ENCODE data around the gene SYNRG.
"Not testable (repeated sequence)": the region's sequence is repeated elsewhere in the genome, so short reads cannot be mapped to it uniquely, and the experiment has no call there.

SYNRG gene

DNA sequence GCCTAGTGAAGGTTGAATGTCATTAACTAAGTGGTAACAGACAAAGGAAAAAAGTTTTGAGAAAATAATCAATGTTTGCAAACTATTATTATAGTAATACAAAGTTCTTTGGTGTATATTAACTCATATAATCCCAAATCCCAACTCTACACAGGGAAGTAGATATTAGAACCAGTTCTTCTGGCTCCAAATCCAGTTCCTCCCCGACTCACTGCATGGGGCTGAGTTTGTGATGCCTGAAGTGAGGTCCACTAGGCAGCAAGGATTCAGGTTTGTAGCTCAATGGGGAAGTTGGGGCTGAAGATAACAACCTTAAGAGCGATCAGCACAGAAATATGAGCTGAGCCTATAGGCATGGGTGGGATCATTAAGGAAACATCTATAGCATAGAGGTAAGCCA, 5.6 kb upstream of the SYNRG start:
- TF ChIP-seq, protein P1, sequence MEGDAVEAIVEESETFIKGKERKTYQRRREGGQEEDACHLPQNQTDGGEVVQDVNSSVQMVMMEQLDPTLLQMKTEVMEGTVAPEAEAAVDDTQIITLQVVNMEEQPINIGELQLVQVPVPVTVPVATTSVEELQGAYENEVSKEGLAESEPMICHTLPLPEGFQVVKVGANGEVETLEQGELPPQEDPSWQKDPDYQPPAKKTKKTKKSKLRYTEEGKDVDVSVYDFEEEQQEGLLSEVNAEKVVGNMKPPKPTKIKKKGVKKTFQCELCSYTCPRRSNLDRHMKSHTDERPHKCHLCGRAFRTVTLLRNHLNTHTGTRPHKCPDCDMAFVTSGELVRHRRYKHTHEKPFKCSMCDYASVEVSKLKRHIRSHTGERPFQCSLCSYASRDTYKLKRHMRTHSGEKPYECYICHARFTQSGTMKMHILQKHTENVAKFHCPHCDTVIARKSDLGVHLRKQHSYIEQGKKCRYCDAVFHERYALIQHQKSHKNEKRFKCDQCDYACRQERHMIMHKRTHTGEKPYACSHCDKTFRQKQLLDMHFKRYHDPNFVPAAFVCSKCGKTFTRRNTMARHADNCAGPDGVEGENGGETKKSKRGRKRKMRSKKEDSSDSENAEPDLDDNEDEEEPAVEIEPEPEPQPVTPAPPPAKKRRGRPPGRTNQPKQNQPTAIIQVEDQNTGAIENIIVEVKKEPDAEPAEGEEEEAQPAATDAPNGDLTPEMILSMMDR (IDR thresholded peaks at IDR 0.05; ENCODE audit: low read depth, low read length, missing control alignments) = no peak
- Histone ChIP-seq H3K36me3 (replicated peaks) (peaks cover 16% of the 10 kb centered on the region), H3K27me3 (replicated peaks) (no peaks in the 10 kb centered on the region), H3K27ac (peak overlapping the region; percentile 76), H3K4me3 (ENCODE audit: low read depth, low read length) (no peak overlapping the region)
- DNase-seq = no peak
- in situ Hi-C loops (cut with HindIII; ENCODE audit: low pct_ligation_motif_present, low sequenced_read_pairs) = no loop called here

DNA sequence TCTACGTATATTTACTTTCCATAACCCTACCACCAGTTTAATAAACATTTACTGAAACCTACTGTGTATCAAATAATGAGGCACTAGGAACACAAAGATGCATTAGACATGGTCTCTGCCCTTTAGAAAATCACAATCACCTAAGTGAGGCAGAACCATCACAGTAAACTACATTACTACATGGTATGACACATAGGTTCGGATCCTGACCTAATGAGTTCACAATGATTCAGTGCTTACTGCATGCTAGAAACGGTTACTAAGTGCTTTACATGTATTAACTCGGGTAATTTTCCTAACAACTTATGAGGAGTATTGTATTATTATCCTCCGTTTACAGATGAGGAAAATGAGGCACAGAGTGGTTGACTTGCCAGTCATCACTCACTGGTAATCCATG, 5.2 kb upstream of the SYNRG start:
- Histone ChIP-seq H3K27ac (peak overlapping the region; percentile 76), H3K27me3 (replicated peaks) (no peaks in the 10 kb centered on the region), H3K4me3 (ENCODE audit: low read depth, low read length) (no peak overlapping the region), H3K36me3 (replicated peaks) (peaks cover 14% of the 10 kb centered on the region)
- in situ Hi-C loops (cut with HindIII; ENCODE audit: low pct_ligation_motif_present, low sequenced_read_pairs) = no loop called here
- TF ChIP-seq, protein P1 (IDR thresholded peaks at IDR 0.05; ENCODE audit: low read depth, low read length, missing control alignments) = no peak
- peak; percentile 74 for DNase-seq

DNA sequence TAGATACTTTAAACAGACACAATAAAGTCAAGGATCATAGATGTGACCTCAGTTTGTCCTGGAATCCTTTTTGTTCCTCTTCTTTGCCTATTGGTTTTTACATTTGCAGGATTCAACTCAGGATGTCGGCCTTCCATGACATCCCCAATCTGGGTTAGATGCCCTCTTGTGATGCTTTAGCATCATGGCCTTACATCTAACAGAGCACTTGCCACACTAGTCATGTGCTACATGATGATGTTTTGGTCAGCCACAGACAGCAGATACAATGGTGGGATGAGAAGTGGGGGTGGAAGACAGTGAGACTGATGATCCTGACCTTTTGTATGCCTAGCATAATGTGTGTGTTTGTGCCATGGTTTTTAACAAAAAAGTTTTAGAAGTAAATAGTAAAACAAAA, 1.8 kb upstream of the SYNRG start:
- in situ Hi-C loops (cut with HindIII; ENCODE audit: low pct_ligation_motif_present, low sequenced_read_pairs) = no loop called here
- Histone ChIP-seq H3K36me3 (replicated peaks) (peaks cover 2% of the 10 kb centered on the region), H3K27me3 (replicated peaks) (no peaks in the 10 kb centered on the region), H3K4me3 (ENCODE audit: low read depth, low read length) (no peak overlapping the region), H3K27ac (no peak overlapping the region)
- no peak for DNase-seq
- TF ChIP-seq, protein P1 (IDR thresholded peaks at IDR 0.05; ENCODE audit: low read depth, low read length, missing control alignments) = no peak

DNA sequence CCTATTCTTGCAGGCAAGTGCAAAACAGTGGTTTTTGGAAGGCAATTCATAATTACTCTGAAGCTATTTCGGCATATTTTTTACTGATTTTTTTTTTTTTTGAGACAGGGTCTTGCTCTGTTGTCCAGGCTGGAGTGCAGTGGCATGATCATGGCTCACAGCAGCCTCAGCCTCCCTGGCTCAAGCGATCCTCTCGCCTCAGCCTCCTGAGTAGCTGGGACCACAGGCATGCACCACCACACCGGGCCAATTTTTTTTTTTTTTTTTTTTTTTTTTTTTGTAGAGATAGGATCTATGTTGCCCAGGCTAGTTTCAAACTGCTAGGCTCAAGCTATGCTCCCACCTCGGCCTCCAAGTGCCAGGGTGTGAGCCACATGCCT, 813 bp upstream of the SYNRG start:
- H3K27me3 ChIP-seq (replicated peaks); H3K36me3 ChIP-seq (replicated peaks); H3K4me3 ChIP-seq (ENCODE audit: low read depth, low read length); DNase-seq; in situ Hi-C loops (cut with HindIII; ENCODE audit: low pct_ligation_motif_present, low sequenced_read_pairs): not testable (repeated sequence)
- H3K27ac ChIP-seq = peak overlapping the region; percentile 81

DNA sequence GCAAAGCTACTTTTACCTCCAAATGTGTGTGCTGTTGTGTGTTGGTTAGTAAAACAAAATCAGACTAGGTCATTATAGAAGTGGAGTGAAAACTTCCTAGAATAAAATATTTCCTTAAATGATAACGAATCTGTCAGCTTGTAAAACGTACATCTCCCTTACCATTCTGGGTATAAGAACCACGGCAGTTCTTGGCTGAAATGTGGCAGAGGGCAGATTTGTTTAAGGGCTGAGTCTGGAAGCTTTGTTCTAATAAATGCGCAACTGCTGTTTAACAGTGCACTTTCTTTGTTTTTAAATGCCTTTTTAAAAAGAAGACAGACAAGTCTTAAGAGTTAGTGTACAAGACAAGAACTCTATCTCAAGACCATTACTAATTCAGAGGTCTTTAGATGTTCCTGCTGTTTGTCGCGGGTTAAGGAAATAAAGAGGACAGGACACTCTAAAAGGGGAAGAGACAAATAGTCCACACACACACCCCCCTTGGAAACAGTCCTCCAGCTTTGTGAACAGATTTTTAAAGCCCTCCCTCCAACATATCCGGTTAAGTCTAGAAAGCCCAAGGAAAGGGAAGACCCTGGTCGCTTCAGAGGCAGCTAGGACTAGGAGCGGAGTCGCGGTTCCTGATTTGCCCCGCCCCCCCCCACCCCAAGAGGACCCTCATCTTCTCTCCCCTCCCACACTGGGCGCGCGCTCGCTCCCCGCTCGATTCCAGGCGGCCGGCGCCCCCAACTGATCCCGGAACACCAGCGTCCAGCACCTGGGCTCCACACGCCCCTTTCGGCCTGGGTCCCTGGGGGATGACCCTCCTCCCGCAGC, 658 bp downstream of the SYNRG start:
- TF ChIP-seq, protein P1 (IDR thresholded peaks at IDR 0.05; ENCODE audit: low read depth, low read length, missing control alignments) = no peak
- peaks cover 4% of the 10 kb centered on the region for H3K36me3 ChIP-seq (replicated peaks)
- in situ Hi-C loops (cut with HindIII; ENCODE audit: low pct_ligation_motif_present, low sequenced_read_pairs) = no loop called here
- peak; percentile 35 for DNase-seq
- peak overlapping the region; percentile 95 for H3K4me3 ChIP-seq (ENCODE audit: low read depth, low read length)
- H3K27me3 ChIP-seq (replicated peaks) = no peaks in the 10 kb centered on the region
- peak overlapping the region; percentile 83 for H3K27ac ChIP-seq

DNA sequence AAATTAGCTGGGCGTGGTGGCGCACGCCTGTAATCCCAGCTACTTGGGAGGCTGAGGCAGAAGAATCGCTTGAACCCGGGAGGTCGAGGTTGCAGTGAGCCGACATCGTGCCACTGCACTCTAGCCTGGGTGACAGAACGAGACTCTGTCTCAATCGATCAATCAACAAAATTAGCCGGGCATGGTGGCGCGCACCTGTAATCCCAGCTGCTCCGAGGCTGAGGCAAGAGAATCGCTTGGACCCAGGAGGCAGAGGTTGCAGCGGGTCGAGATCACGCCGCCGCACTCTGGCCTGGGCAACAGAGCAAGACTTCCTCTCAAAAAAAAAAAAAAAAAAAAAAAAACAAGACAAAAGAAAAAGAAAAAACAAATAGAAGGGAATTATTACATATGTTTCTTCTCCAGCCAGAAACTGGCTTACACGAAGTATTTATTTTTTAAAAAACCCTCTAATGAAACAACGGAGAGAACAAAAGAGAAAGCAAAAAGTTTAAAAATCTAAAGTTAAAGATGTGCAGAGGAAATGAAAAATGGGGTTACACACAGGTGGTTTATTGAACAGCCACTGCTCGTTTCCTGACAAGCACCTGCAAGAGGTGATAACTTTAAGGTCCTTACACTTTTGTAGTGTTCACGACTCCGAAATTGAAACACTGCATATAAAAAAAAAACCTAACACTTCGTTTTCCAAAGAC, 1.4 kb downstream of the SYNRG start:
- Histone ChIP-seq H3K27ac (no peak overlapping the region), H3K27me3 (replicated peaks) (no peaks in the 10 kb centered on the region), H3K36me3 (replicated peaks) (peaks cover 4% of the 10 kb centered on the region), H3K4me3 (ENCODE audit: low read depth, low read length) (peak overlapping the region; percentile 95)
- no peak for DNase-seq
- TF ChIP-seq, protein P1 (IDR thresholded peaks at IDR 0.05; ENCODE audit: low read depth, low read length, missing control alignments) = no peak
- in situ Hi-C loops (cut with HindIII; ENCODE audit: low pct_ligation_motif_present, low sequenced_read_pairs) = no loop called here
